ENCODE measurements around the gene ACOXL.

DNA sequence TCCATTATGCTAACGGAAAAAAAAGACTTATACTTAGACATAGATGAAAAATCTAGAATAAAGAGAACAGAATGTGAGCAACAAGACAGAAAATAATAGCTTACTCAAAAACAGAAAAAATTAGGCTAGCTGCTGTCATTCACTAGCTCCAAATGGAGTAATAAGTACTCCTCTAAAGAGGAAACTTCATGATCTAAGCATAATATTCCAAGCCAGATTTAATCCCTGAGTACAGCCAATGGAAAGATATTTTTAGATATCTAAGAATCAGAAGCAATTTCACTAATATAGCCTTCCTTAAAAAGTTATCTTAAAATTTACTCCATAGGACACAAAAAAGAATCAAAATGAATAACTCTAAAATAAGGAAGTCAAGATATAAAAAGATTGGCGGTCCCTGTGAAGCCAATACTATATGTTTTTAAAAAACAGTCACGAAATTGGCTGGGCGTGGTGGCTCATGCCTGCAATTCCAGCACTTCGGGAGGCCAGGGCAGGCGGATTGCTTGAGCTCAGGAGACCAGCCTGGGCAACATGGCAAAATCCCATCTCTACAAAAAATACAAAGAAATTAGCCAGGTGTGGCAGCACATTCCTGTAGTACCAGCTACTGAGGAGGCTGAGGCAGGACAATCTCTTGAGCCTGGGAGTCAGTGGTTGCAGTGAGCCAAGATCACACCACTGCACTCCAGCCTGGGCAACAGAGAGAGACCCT, 265.1 kb downstream of the ACOXL start:
- TF ChIP-seq, protein P1, sequence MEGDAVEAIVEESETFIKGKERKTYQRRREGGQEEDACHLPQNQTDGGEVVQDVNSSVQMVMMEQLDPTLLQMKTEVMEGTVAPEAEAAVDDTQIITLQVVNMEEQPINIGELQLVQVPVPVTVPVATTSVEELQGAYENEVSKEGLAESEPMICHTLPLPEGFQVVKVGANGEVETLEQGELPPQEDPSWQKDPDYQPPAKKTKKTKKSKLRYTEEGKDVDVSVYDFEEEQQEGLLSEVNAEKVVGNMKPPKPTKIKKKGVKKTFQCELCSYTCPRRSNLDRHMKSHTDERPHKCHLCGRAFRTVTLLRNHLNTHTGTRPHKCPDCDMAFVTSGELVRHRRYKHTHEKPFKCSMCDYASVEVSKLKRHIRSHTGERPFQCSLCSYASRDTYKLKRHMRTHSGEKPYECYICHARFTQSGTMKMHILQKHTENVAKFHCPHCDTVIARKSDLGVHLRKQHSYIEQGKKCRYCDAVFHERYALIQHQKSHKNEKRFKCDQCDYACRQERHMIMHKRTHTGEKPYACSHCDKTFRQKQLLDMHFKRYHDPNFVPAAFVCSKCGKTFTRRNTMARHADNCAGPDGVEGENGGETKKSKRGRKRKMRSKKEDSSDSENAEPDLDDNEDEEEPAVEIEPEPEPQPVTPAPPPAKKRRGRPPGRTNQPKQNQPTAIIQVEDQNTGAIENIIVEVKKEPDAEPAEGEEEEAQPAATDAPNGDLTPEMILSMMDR (IDR thresholded peaks at IDR 0.05; ENCODE audit: low read depth, low read length, poor library complexity, severe bottlenecking), result no peak
- no peak for TF ChIP-seq EZH2phosphoT487 (IDR thresholded peaks at IDR 0.05; ENCODE audit: borderline replicate concordance, low read length)
